Keratinocyte (primary cell): ENCODE results near the gene CDA. TPM values are rescaled to one million over a fixed set of nuclear protein-coding genes. Genes with fewer than 3 reads are reported as not detected.

Experiments
- DNase-seq: peaks from one replicate; pipeline ENCODE4 v3.0.0-alpha.2; 2011; ENCODE audit warnings: low read depth, missing footprints, low spot score
- FAIRE-seq: peaks from 2 replicates; lab custom pipeline; 2011; peaks lifted over from hg19 to GRCh38; lab: Jason Lieb, UNC
- H2AFZ ChIP-seq: 2 replicates; pipeline ENCODE4 v1.6.0; 2012; ENCODE audit warnings: low read length, control low read depth, inconsistent platforms; ENCODE audit not compliant: control insufficient read depth
- H3K27ac ChIP-seq: 2 replicates; pipeline ENCODE4 v1.5.1; 2011; ENCODE audit warnings: low read length; ENCODE audit not compliant: control insufficient read depth, insufficient read depth
- H3K27me3 ChIP-seq: 3 replicates; pipeline ENCODE4 v1.6.0; 2011; ENCODE audit warnings: low read length; ENCODE audit not compliant: control insufficient read depth, insufficient read depth; ENCODE audit errors: extremely low read depth
- H3K36me3 ChIP-seq, 2 experiments: 2 replicates in 1 of 2; 3 replicates in 1 of 2; pipeline ENCODE4 v1.5.1; 2011; ENCODE audit warnings: low read length in 2 of 2, mild to moderate bottlenecking in 1 of 2; ENCODE audit not compliant: control insufficient read depth in 2 of 2, insufficient read depth in 2 of 2; ENCODE audit errors: extremely low read depth in 1 of 2
- H3K4me1 ChIP-seq: 3 replicates; pipeline ENCODE4 v1.5.1; 2011; ENCODE audit warnings: low read length; ENCODE audit not compliant: control insufficient read depth, insufficient read depth; ENCODE audit errors: extremely low read depth
- H3K4me2 ChIP-seq: 3 replicates; pipeline ENCODE4 v1.6.0; 2011; ENCODE audit warnings: low read depth, low read length; ENCODE audit not compliant: control insufficient read depth, insufficient read depth; ENCODE audit errors: extremely low read depth
- H3K4me3 ChIP-seq, 3 experiments: fragments of 200-600 bp in 1 of 3; sonication (generic) in 1 of 3; 2 replicates in 2 of 3; 3 replicates in 1 of 3; pipeline ENCODE4 v1.5.1; 2011 to 2016; ENCODE audit warnings: low read length in 3 of 3, mild to moderate bottlenecking in 3 of 3, control low read depth in 2 of 3, inconsistent platforms in 1 of 3, low read depth in 1 of 3, mixed read lengths in 1 of 3, mixed run types in 1 of 3, moderate library complexity in 1 of 3; ENCODE audit not compliant: control insufficient read depth in 2 of 3, insufficient read depth in 2 of 3; ENCODE audit errors: extremely low read depth in 1 of 3
- H3K79me2 ChIP-seq: 2 replicates; pipeline ENCODE4 v1.6.0; 2012; ENCODE audit warnings: low read length; ENCODE audit not compliant: control insufficient read depth, insufficient read depth
- H3K9ac ChIP-seq: 3 replicates; pipeline ENCODE4 v1.6.0; 2011; ENCODE audit warnings: low read length; ENCODE audit not compliant: control insufficient read depth, insufficient read depth; ENCODE audit errors: extremely low read depth
- H3K9me1 ChIP-seq: 3 replicates; pipeline ENCODE4 v1.6.0; 2011; ENCODE audit warnings: low read length; ENCODE audit not compliant: control insufficient read depth, insufficient read depth; ENCODE audit errors: extremely low read depth
- H3K9me3 ChIP-seq: 2 replicates; pipeline ENCODE4 v1.5.1; 2012; ENCODE audit warnings: low read depth, low read length; ENCODE audit not compliant: control insufficient read depth
- H4K20me1 ChIP-seq: 3 replicates; pipeline ENCODE4 v1.6.0; 2011; ENCODE audit warnings: low read length; ENCODE audit not compliant: control insufficient read depth, insufficient read depth; ENCODE audit errors: extremely low read depth
- CTCF ChIP-seq, 3 experiments: IDR thresholded peaks in 1 of 3; conservative IDR thresholded peaks in 1 of 3; optimal IDR thresholded peaks in 1 of 3; 2 replicates in 2 of 3; 3 replicates in 1 of 3; pipeline versions ENCODE3 to v1.5.1; 2011; ENCODE audit warnings: low read length in 3 of 3, mild to moderate bottlenecking in 3 of 3, moderate library complexity in 2 of 3, control low read depth in 1 of 3, inconsistent platforms in 1 of 3; ENCODE audit not compliant: insufficient read depth in 2 of 3; ENCODE audit errors: extremely low read depth in 1 of 3
- EZH2 ChIP-seq: IDR thresholded peaks from one replicate; pipeline ENCODE4 v1.6.1; 2012; ENCODE audit warnings: inconsistent platforms, mild to moderate bottlenecking, low read length, moderate library complexity
- dilution Hi-C: fragments of 300-500 bp; cut with MboI; formaldehyde crosslinking; loops from one replicate; pipeline ENCODE4 v1.7.0; 2020; ENCODE audit warnings: low sequenced_read_pairs; ENCODE audit not compliant: extremely low pct_ligation_motif_present
- polyA plus RNA-seq, 5 experiments: library from polyadenylated mRNA; depleted of rRNA in 3 of 5; stranded (reverse) in 3 of 5; stranded (forward) in 1 of 5; unstranded in 1 of 5; fragments of >200 nt; gene quantifications; 1 replicate in 1 of 5; 2 replicates in 3 of 5; 3 replicates in 1 of 5; pipeline versions ENCODE4 v1.2.1 to v1.2.3, GENCODE V29; 2011 to 2012; ENCODE audit warnings: missing spikeins in 2 of 5, low read depth in 1 of 5, low replicate concordance in 1 of 5

Gene CDA
- polyA plus RNA-seq, 1 donor (not counting 4 experiments of a cell fraction or from before 2014, with no cell fraction given) = 44.9 TPM

GRCh38 chr1:20565234-20565633 lies 23.7 kb upstream of the CDA start:
- peaks cover 10% of the 10 kb centered on the region for H3K27me3 ChIP-seq
- DNase-seq = no peak
- TF ChIP-seq EZH2 = no peak
- no peak for TF ChIP-seq CTCF (optimal IDR thresholded peaks at IDR 0.05 in 1 of 3, IDR thresholded peaks at IDR 0.05 in 1 of 3, conservative IDR thresholded peaks at IDR 0.05 in 1 of 3; ENCODE audit: extremely low read depth in 1 of 3, insufficient read depth in 2 of 3, low read length in 3 of 3)
- no peaks in the 10 kb centered on the region for H3K9me3 ChIP-seq
- no peaks in the 10 kb centered on the region for H3K9me1 ChIP-seq
- no peaks in the 10 kb centered on the region for H3K4me1 ChIP-seq
- H3K79me2 ChIP-seq = no peaks in the 10 kb centered on the region
- no peak for FAIRE-seq
- H3K27ac ChIP-seq = no peak overlapping the region
- no peak overlapping the region for H3K4me3 ChIP-seq
- no peak overlapping the region for H2AFZ ChIP-seq
- H4K20me1 ChIP-seq = no peaks in the 10 kb centered on the region
- dilution Hi-C loops = no loop called here
- no peak overlapping the region for H3K4me2 ChIP-seq
- H3K36me3 ChIP-seq = no peaks in the 10 kb centered on the region
- no peak overlapping the region for H3K9ac ChIP-seq

GRCh38 chr1:20569523-20570098 lies 19.3 kb upstream of the CDA start:
- H3K9ac ChIP-seq = no peak overlapping the region
- peaks cover 10% of the 10 kb centered on the region for H3K27me3 ChIP-seq
- no peaks in the 10 kb centered on the region for H3K79me2 ChIP-seq
- H3K27ac ChIP-seq = no peak overlapping the region
- H4K20me1 ChIP-seq = no peaks in the 10 kb centered on the region
- no peak overlapping the region for H2AFZ ChIP-seq
- no peak overlapping the region for H3K4me2 ChIP-seq
- no peaks in the 10 kb centered on the region for H3K9me1 ChIP-seq
- no peaks in the 10 kb centered on the region for H3K36me3 ChIP-seq
- no peak overlapping the region for H3K4me3 ChIP-seq
- FAIRE-seq (no peak), DNase-seq (no peak)
- dilution Hi-C loops = no loop called here
- TF ChIP-seq CTCF (optimal IDR thresholded peaks at IDR 0.05 in 1 of 3, IDR thresholded peaks at IDR 0.05 in 1 of 3, conservative IDR thresholded peaks at IDR 0.05 in 1 of 3; ENCODE audit: extremely low read depth in 1 of 3, insufficient read depth in 2 of 3, low read length in 3 of 3) = no peak
- TF ChIP-seq EZH2 = no peak
- no peaks in the 10 kb centered on the region for H3K4me1 ChIP-seq
- H3K9me3 ChIP-seq = no peaks in the 10 kb centered on the region
